ENCODE results near the gene SCLY. TPM values are rescaled to one million over a fixed set of nuclear protein-coding genes. Genes with fewer than 3 reads are reported as not detected.

SCLY gene
- total and polyA plus RNA-seq, 2 experiments from 2014 or later, result 16.6 to 25.2 TPM

- no peak for TF ChIP-seq CTCF (IDR thresholded peaks at IDR 0.05; ENCODE audit: low read depth, low read length)
- DNase-seq (ENCODE audit: low read depth in 1 of 2, low spot score in 1 of 2), result no peak
- H3K4me1 ChIP-seq (ENCODE audit: low read depth), result peaks cover 8% of the 10 kb centered on the region
- no peaks in the 10 kb centered on the region for H3K27me3 ChIP-seq
- no peaks in the 10 kb centered on the region for H3K9me3 ChIP-seq (ENCODE audit: low read depth)
- H3K4me3 ChIP-seq, result no peak overlapping the region
- no peak overlapping the region for H3K27ac ChIP-seq
- no peaks in the 10 kb centered on the region for H3K36me3 ChIP-seq
Observed at GRCh38 chr2:238096311-238097011, 35.7 kb downstream of the SCLY start.

GRCh38 chr2:238097201-238097987 lies 36.6 kb downstream of the SCLY start:
- Histone ChIP-seq H3K36me3 (no peaks in the 10 kb centered on the region), H3K27ac (no peak overlapping the region), H3K27me3 (no peaks in the 10 kb centered on the region), H3K4me3 (no peak overlapping the region), H3K4me1 (ENCODE audit: low read depth) (peaks cover 8% of the 10 kb centered on the region), H3K9me3 (ENCODE audit: low read depth) (no peaks in the 10 kb centered on the region)
- no peak for TF ChIP-seq CTCF (IDR thresholded peaks at IDR 0.05; ENCODE audit: low read depth, low read length)
- DNase-seq (ENCODE audit: low read depth in 1 of 2, low spot score in 1 of 2), result no peak

GRCh38 chr2:238097988-238098871 lies 37.4 kb downstream of the SCLY start:
- TF ChIP-seq CTCF (IDR thresholded peaks at IDR 0.05; ENCODE audit: low read depth, low read length), result no peak
- no peaks in the 10 kb centered on the region for H3K36me3 ChIP-seq
- H3K27me3 ChIP-seq, result no peaks in the 10 kb centered on the region
- peak overlapping the region; percentile 39 for H3K27ac ChIP-seq
- H3K4me1 ChIP-seq (ENCODE audit: low read depth), result peaks cover 8% of the 10 kb centered on the region
- H3K9me3 ChIP-seq (ENCODE audit: low read depth), result no peaks in the 10 kb centered on the region
- peak; percentile 72 to 79 for DNase-seq (ENCODE audit: low read depth in 1 of 2, low spot score in 1 of 2)
- no peak overlapping the region for H3K4me3 ChIP-seq

- no peaks in the 10 kb centered on the region for H3K27me3 ChIP-seq
- no peak overlapping the region for H3K4me3 ChIP-seq
- TF ChIP-seq CTCF (IDR thresholded peaks at IDR 0.05; ENCODE audit: low read depth, low read length), result no peak
- H3K9me3 ChIP-seq (ENCODE audit: low read depth), result no peaks in the 10 kb centered on the region
- H3K4me1 ChIP-seq (ENCODE audit: low read depth), result peaks cover 8% of the 10 kb centered on the region
- no peaks in the 10 kb centered on the region for H3K36me3 ChIP-seq
- peak overlapping the region; percentile 39 for H3K27ac ChIP-seq
- no peak for DNase-seq (ENCODE audit: low read depth in 1 of 2, low spot score in 1 of 2)
Observed at GRCh38 chr2:238098901-238099713, 38.3 kb downstream of the SCLY start.

- no peak overlapping the region for H3K4me3 ChIP-seq
- H3K4me1 ChIP-seq (ENCODE audit: low read depth), result peaks cover 8% of the 10 kb centered on the region
- H3K27ac ChIP-seq, result no peak overlapping the region
- no peak for TF ChIP-seq CTCF (IDR thresholded peaks at IDR 0.05; ENCODE audit: low read depth, low read length)
- H3K9me3 ChIP-seq (ENCODE audit: low read depth), result no peaks in the 10 kb centered on the region
- H3K36me3 ChIP-seq, result no peaks in the 10 kb centered on the region
- no peak for DNase-seq (ENCODE audit: low read depth in 1 of 2, low spot score in 1 of 2)
- no peaks in the 10 kb centered on the region for H3K27me3 ChIP-seq
Observed at GRCh38 chr2:238099714-238100048, 38.9 kb downstream of the SCLY start.
